ENCODE results near the gene GATAD2A.

DNA sequence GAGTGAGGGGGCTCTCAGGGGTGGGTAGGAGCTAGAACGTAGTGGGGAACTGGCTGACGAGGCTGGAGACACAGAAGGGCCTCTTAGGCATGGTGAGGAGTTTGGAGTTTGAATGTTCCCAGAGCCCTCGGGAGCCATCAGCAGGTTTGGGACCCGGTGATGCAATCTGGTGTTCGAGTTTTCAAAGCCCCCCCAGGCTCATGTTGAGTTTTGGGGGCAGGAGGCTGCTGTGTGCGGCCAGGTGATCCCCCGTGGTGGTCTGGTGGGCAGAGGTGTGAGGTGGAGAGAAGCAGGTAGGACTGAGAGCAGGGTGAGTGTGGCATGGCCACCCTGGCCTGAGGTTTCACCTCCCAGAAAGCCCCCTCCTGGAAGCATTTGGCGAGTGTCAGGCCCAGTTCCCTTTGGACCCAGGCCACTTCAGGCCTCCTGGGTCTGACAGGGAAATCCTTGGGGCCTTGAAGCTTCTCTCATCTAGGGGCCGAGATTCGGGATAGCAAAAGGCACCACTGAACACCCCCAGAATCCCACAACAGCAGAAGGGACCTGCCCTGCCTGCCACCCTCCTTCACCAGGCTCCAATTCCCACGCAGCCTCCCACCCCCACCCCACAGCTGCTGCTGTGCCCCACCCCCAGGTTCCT, 124.4 kb downstream of the GATAD2A start:
- TF ChIP-seq GATA2 (IDR thresholded peaks at IDR 0.05; ENCODE audit: low read depth, low read length) (no peak), GATA3 (IDR thresholded peaks at IDR 0.05; ENCODE audit: low read depth, low read length) (no peak)

All from SH-SY5Y (cell line).